ENCODE measurements around the gene DNM3. TPM values are rescaled to one million over a fixed set of nuclear protein-coding genes. Genes with fewer than 3 reads are reported as not detected.

Gene DNM3
- total and polyA plus RNA-seq, 4 donors: 2.6 to 16.2 (median 5.1) TPM; not detected in 1

DNA sequence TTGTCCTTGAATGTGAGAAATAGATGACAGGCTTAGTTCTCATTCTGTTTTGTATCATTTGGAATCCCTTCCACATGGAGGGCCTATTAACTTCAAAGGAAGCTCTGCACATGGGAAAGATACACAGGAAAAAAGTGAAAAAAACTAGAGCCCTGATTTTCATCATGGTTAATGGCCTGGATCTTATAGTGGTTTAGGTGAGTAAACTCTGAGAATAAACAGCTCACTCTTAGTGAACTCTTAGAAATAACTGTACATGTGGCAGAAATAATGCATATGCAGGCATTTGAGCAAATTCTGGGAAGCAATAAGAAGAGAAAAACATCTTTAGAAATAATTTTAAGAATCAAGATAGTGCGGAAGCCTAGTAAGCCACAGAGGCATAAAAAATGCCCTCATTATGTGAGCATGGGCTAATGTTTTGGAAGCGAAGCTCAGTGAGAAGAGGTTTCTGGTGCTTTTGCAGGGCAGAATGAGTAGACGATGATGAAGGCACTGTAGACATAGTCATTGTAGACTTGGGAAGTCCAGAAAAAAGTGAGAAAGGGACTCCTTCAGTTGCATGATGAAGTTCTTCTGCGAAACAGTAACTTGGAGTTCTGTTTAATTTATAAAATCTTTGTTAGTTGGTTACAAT, 279.9 kb downstream of the DNM3 start:
- no peak overlapping the region for H3K27ac ChIP-seq (ENCODE audit: low read depth in 1 of 2, low read length in 2 of 2)
- intact Hi-C loops (cut with DNase I): no loop called here

DNA sequence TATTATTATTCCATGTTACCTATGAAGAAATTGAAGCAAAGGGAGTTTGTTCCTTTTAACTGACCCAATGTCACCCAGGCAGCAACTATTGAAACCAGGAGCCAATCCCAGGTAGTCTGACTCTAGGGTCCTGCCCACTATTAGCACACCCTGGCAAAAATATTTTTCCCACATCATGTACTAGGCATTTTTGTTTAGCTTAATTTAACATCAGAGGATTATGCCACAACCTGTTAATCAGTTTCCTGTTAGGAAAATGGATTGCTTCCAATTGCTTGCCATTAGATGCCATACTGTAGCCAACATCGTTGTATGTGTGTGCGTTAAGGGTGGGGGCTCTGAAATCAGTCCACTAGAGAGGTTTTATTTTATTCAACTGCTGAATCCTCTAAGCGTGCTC, 281.1 kb downstream of the DNM3 start:
- ATAC-seq (ENCODE audit: low FRiP score) (no peak), DNase-seq (no peak)
- WGBS, 2 donors: 81 to 85% methylated on average over 3 of the region's 3 CpGs
- intact Hi-C loops (cut with DNase I): no loop called here
- no peak overlapping the region for H3K4me3 ChIP-seq (ENCODE audit: low read length in 2 of 2)
- no peak overlapping the region for H3K27ac ChIP-seq (ENCODE audit: low read depth in 1 of 2, low read length in 2 of 2)
- peaks cover 0 to 5% of the 10 kb centered on the region in 2 donors for H3K4me1 ChIP-seq (ENCODE audit: control insufficient read depth in 1 of 2, insufficient read depth in 2 of 2, low read length in 2 of 2)
- no peaks in the 10 kb centered on the region for H3K36me3 ChIP-seq (ENCODE audit: control insufficient read depth in 1 of 2, insufficient read depth in 2 of 2, low read length in 1 of 2)
- no peaks in the 10 kb centered on the region for H3K27me3 ChIP-seq (ENCODE audit: control insufficient read depth in 1 of 2, insufficient read depth in 2 of 2, low read length in 1 of 2)
- H3K9me3 ChIP-seq (ENCODE audit: control insufficient read depth, low read length): no peaks in the 10 kb centered on the region

More for the DNA sequence above, 279.9 kb downstream of the DNM3 start:
- ATAC-seq (ENCODE audit: low FRiP score) (no peak), DNase-seq (no peak)
- Histone ChIP-seq H3K4me1 (ENCODE audit: control insufficient read depth in 1 of 2, insufficient read depth in 2 of 2, low read length in 2 of 2) (peaks cover 0 to 5% of the 10 kb centered on the region in 2 donors), H3K27me3 (ENCODE audit: control insufficient read depth in 1 of 2, insufficient read depth in 2 of 2, low read length in 1 of 2) (no peaks in the 10 kb centered on the region), H3K4me3 (ENCODE audit: low read length in 2 of 2) (no peak overlapping the region), H3K36me3 (ENCODE audit: control insufficient read depth in 1 of 2, insufficient read depth in 2 of 2, low read length in 1 of 2) (no peaks in the 10 kb centered on the region), H3K9me3 (ENCODE audit: control insufficient read depth, low read length) (no peaks in the 10 kb centered on the region)
- 96 to 98% methylated on average over 4 of the region's 4 CpGs for WGBS, 2 donors

- intact Hi-C loops (cut with DNase I): no loop called here
- Histone ChIP-seq H3K4me1 (ENCODE audit: control insufficient read depth in 1 of 2, insufficient read depth in 2 of 2, low read length in 2 of 2) (peaks cover 0 to 5% of the 10 kb centered on the region in 2 donors), H3K36me3 (ENCODE audit: control insufficient read depth in 1 of 2, insufficient read depth in 2 of 2, low read length in 1 of 2) (no peaks in the 10 kb centered on the region), H3K27ac (ENCODE audit: low read depth in 1 of 2, low read length in 2 of 2) (no peak overlapping the region), H3K9me3 (ENCODE audit: control insufficient read depth, low read length) (no peaks in the 10 kb centered on the region), H3K27me3 (ENCODE audit: control insufficient read depth in 1 of 2, insufficient read depth in 2 of 2, low read length in 1 of 2) (no peaks in the 10 kb centered on the region), H3K4me3 (ENCODE audit: low read length in 2 of 2) (no peak overlapping the region)
- no peak for DNase-seq
- WGBS, 2 donors: 86 to 88% methylated on average over 2 of the region's 2 CpGs
- no peak for ATAC-seq (ENCODE audit: low FRiP score)
Measured at GRCh38 chr1:172125250-172125649, 284.0 kb downstream of the DNM3 start.

- Histone ChIP-seq H3K9me3 (ENCODE audit: control insufficient read depth, low read length) (no peaks in the 10 kb centered on the region), H3K36me3 (ENCODE audit: control insufficient read depth in 1 of 2, insufficient read depth in 2 of 2, low read length in 1 of 2) (no peaks in the 10 kb centered on the region), H3K27ac (ENCODE audit: low read depth in 1 of 2, low read length in 2 of 2) (no peak overlapping the region), H3K4me1 (ENCODE audit: control insufficient read depth in 1 of 2, insufficient read depth in 2 of 2, low read length in 2 of 2) (peaks cover 0 to 5% of the 10 kb centered on the region in 2 donors), H3K4me3 (ENCODE audit: low read length in 2 of 2) (no peak overlapping the region), H3K27me3 (ENCODE audit: control insufficient read depth in 1 of 2, insufficient read depth in 2 of 2, low read length in 1 of 2) (no peaks in the 10 kb centered on the region)
- ATAC-seq (ENCODE audit: low FRiP score) (no peak), DNase-seq (no peak)
- intact Hi-C loops (cut with DNase I): no loop called here
Measured at GRCh38 chr1:172125812-172126430, 284.6 kb downstream of the DNM3 start.

- Histone ChIP-seq H3K4me3 (ENCODE audit: low read length in 2 of 2) (no peak overlapping the region), H3K27me3 (ENCODE audit: control insufficient read depth in 1 of 2, insufficient read depth in 2 of 2, low read length in 1 of 2) (no peaks in the 10 kb centered on the region), H3K27ac (ENCODE audit: low read depth in 1 of 2, low read length in 2 of 2) (no peak overlapping the region), H3K4me1 (ENCODE audit: control insufficient read depth in 1 of 2, insufficient read depth in 2 of 2, low read length in 2 of 2) (peaks cover 0 to 1% of the 10 kb centered on the region in 2 donors), H3K9me3 (ENCODE audit: control insufficient read depth, low read length) (no peaks in the 10 kb centered on the region), H3K36me3 (ENCODE audit: control insufficient read depth in 1 of 2, insufficient read depth in 2 of 2, low read length in 1 of 2) (no peaks in the 10 kb centered on the region)
- 97 to 100% methylated on average over 1 of the region's 1 CpG for WGBS, 2 donors
- intact Hi-C loops (cut with DNase I): no loop called here
- no peak for DNase-seq
- no peak for ATAC-seq (ENCODE audit: low FRiP score)
Measured at GRCh38 chr1:172132836-172133235, 291.5 kb downstream of the DNM3 start.

DNA sequence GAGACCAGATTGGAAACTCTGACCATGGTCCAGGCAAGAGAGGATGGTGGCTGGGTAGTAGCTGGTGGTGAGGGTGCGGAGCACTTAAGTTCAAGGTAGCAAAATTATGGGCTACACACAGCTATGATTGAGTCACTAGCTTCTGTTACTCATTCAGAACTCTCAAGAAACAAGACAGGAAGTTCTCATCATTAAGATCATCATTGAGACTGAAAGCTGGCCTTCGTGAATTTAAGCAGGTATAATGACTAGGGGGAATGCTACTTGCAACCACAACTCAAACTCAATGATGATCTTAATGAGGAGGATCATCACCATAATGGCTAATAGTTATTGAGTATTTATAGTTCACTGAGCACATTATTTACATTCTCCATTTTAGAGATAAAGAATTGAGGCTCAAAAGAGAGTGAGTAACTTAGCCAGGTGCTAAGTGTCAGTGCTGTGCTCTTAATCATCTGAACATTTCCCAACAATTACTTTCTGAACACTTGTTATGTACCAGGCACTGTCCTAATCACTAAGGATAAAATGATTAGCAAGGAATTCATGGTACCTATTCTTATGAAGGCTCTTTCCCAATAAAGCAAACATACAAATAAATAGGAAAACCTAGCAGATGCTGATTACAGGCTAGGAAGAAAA, 292.9 kb downstream of the DNM3 start:
- 98 to 99% methylated on average over 2 of the region's 2 CpGs for WGBS, 2 donors
- Histone ChIP-seq H3K4me1 (ENCODE audit: control insufficient read depth in 1 of 2, insufficient read depth in 2 of 2, low read length in 2 of 2) (peaks cover 0 to 1% of the 10 kb centered on the region in 2 donors), H3K4me3 (ENCODE audit: low read length in 2 of 2) (no peak overlapping the region), H3K36me3 (ENCODE audit: control insufficient read depth in 1 of 2, insufficient read depth in 2 of 2, low read length in 1 of 2) (no peaks in the 10 kb centered on the region), H3K27me3 (ENCODE audit: control insufficient read depth in 1 of 2, insufficient read depth in 2 of 2, low read length in 1 of 2) (no peaks in the 10 kb centered on the region), H3K9me3 (ENCODE audit: control insufficient read depth, low read length) (no peaks in the 10 kb centered on the region), H3K27ac (ENCODE audit: low read depth in 1 of 2, low read length in 2 of 2) (no peak overlapping the region)
- no peak for DNase-seq
- ATAC-seq (ENCODE audit: low FRiP score): no peak
- intact Hi-C loops (cut with DNase I): no loop called here

DNA sequence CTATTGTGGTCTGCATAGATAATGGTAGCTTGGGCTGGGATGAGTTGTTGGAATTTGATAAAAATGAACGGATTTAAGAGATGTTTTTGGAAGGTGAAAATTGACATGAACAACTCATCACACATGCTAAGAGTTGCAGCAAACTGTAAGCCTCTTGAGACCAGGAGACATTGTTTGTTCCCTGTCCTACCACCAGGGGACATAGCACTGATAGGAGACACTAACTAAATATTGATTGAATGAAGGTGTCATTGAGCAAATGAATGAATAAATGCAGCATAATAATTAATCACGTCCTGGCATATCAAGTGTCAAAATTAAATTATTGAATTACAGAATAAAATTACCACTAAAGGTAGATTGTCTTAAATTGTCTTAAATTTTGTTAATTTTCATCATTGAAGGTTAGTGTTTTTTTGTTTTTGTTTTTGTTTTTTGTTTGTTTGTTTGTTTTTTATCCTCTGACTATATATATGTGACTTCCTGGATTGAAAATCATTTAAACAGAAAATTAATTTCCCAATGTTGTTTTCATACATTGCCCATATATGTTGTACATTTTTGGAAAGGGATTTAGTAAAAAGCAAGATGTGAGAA, 293.9 kb downstream of the DNM3 start:
- WGBS, 2 donors: 81 to 83% methylated on average over 2 of the region's 2 CpGs
- Histone ChIP-seq H3K9me3 (ENCODE audit: control insufficient read depth, low read length) (no peaks in the 10 kb centered on the region), H3K27me3 (ENCODE audit: control insufficient read depth in 1 of 2, insufficient read depth in 2 of 2, low read length in 1 of 2) (no peaks in the 10 kb centered on the region), H3K4me3 (ENCODE audit: low read length in 2 of 2) (no peak overlapping the region), H3K4me1 (ENCODE audit: control insufficient read depth in 1 of 2, insufficient read depth in 2 of 2, low read length in 2 of 2) (peaks cover 0 to 1% of the 10 kb centered on the region in 2 donors), H3K27ac (ENCODE audit: low read depth in 1 of 2, low read length in 2 of 2) (no peak overlapping the region), H3K36me3 (ENCODE audit: control insufficient read depth in 1 of 2, insufficient read depth in 2 of 2, low read length in 1 of 2) (no peaks in the 10 kb centered on the region)
- ATAC-seq (ENCODE audit: low FRiP score): no peak
- intact Hi-C loops (cut with DNase I): no loop called here
- no peak for DNase-seq

GRCh38 chr1:172135978-172136610, 294.8 kb downstream of the DNM3 start:
- intact Hi-C loops (cut with DNase I): no loop called here
- 7 to 12% methylated on average over 4 of the region's 4 CpGs for WGBS, 2 donors
- H3K4me1 ChIP-seq (ENCODE audit: control insufficient read depth in 1 of 2, insufficient read depth in 2 of 2, low read length in 2 of 2): peaks cover 0 to 1% of the 10 kb centered on the region in 2 donors
- no peak overlapping the region for H3K4me3 ChIP-seq (ENCODE audit: low read length in 2 of 2)
- H3K36me3 ChIP-seq (ENCODE audit: control insufficient read depth in 1 of 2, insufficient read depth in 2 of 2, low read length in 1 of 2): no peaks in the 10 kb centered on the region
- ATAC-seq (ENCODE audit: low FRiP score) (no peak), DNase-seq (no peak)
- H3K27ac ChIP-seq (ENCODE audit: low read depth in 1 of 2, low read length in 2 of 2): peak overlapping the region in 1 of 2 donors; percentile 28
- H3K9me3 ChIP-seq (ENCODE audit: control insufficient read depth, low read length): no peaks in the 10 kb centered on the region
- no peaks in the 10 kb centered on the region for H3K27me3 ChIP-seq (ENCODE audit: control insufficient read depth in 1 of 2, insufficient read depth in 2 of 2, low read length in 1 of 2)
